GM12891 (cell line): Measurements from ENCODE around the gene ELP6.
A peak's percentile ranks its signal among the peaks of the same experiment; 100 is the strongest.

Experiments
- PAX5 ChIP-seq: IDR thresholded peaks from 2 replicates; pipeline ENCODE4 v1.6.1; 2011; ENCODE audit warnings: low read length, moderate library complexity, mild to moderate bottlenecking; ENCODE audit not compliant: insufficient read depth, severe bottlenecking
- POLR2A ChIP-seq: IDR thresholded peaks from 2 replicates; pipeline ENCODE4 v1.6.1; 2011; ENCODE audit warnings: low read depth, low read length, control low read depth
- POLR2AphosphoS5 ChIP-seq: IDR thresholded peaks from 2 replicates; pipeline ENCODE4 v1.6.1; 2011; ENCODE audit warnings: low read depth, low read length, control low read depth
- SPI1 ChIP-seq: IDR thresholded peaks from 2 replicates; pipeline ENCODE4 v1.6.1; 2011; ENCODE audit warnings: low read depth, low read length, control low read depth
- TAF1 ChIP-seq: IDR thresholded peaks from 2 replicates; pipeline ENCODE4 v1.6.1; 2011; ENCODE audit warnings: low read depth, low read length, control low read depth

- TF ChIP-seq TAF1 (no peak), POLR2AphosphoS5 (no peak), POLR2A (no peak), PAX5 (no peak), SPI1 (0 out of 2 replicates have a peak, but pooled peaks have one; percentile 8)
Observed at GRCh38 chr3:47464588-47464987, 48.9 kb downstream of the ELP6 start.
